Measurements from ENCODE around the gene NAALADL2. TPM values are rescaled to one million over a fixed set of nuclear protein-coding genes. Genes with fewer than 3 reads are reported as not detected.

The NAALADL2 gene
- polyA plus RNA-seq, 3 donors = not detected

DNA sequence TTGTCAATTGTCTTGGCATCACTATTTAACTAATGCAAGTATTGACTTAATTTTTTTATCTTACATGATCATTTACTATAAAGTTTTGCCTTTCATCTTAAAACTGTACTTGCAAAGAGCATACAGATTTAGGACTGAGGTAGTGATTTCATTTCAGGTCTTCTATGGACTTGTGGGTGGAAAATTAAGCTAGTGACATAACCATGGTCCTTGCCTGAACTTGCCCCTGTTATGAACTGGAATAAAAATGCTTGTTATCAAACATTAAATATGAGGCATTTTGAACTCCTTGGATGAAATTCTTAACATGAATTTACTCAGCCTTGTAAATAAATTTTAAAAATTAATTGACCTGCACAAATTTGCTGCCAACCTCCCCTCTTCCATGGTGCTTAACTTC is 712.0 kb downstream of the NAALADL2 start:
- Mint-ChIP-seq H3K36me3 (no peaks in the 10 kb centered on the region), H3K9me3 (peaks cover 0 to 10% (median 2%) of the 10 kb centered on the region in 7 donors), H3K27ac (no peak overlapping the region), H3K4me1 (no peaks in the 10 kb centered on the region), H3K4me3 (no peak overlapping the region), H3K27me3 (ENCODE audit: low read depth in 3 of 3) (no peaks in the 10 kb centered on the region)
- no peaks in the 10 kb centered on the region for H3K79me2 ChIP-seq (ENCODE audit: insufficient read depth, low read length)
- H3K9ac ChIP-seq (ENCODE audit: insufficient read depth, low read length, poor library complexity, severe bottlenecking) = no peak overlapping the region
- no peaks in the 10 kb centered on the region for H3K27me3 ChIP-seq (ENCODE audit: control insufficient read depth in 2 of 2, insufficient read depth in 2 of 2, low read length in 2 of 2)
- no peak overlapping the region for H3K4me3 ChIP-seq (replicated peaks in 1 of 3; ENCODE audit: low read depth in 2 of 3, low read length in 3 of 3)
- no peak overlapping the region for H2AFZ ChIP-seq (ENCODE audit: insufficient read depth, low read depth, low read length, poor library complexity, severe bottlenecking)
- no peaks in the 10 kb centered on the region for H3K4me1 ChIP-seq (ENCODE audit: control insufficient read depth in 1 of 2, insufficient read depth in 2 of 2, low read length in 2 of 2)
- intact Hi-C loops (cut with micrococcal nuclease) = no loop called here
- H4K20me1 ChIP-seq (ENCODE audit: insufficient read depth, low read length) = no peaks in the 10 kb centered on the region
- H3K9me3 ChIP-seq (replicated peaks in 1 of 2; ENCODE audit: control insufficient read depth in 1 of 2, insufficient read depth in 1 of 2, low read length in 2 of 2) = peaks cover 0 to 7% of the 10 kb centered on the region in 2 donors
- H3K27ac ChIP-seq (ENCODE audit: low read depth in 1 of 2, low read length in 2 of 2) = no peak overlapping the region
- DNase-seq = no peak
- H3K36me3 ChIP-seq (replicated peaks in 1 of 2; ENCODE audit: control insufficient read depth in 1 of 2, insufficient read depth in 2 of 2, low read length in 2 of 2) = no peaks in the 10 kb centered on the region
- H3K4me2 ChIP-seq (replicated peaks; ENCODE audit: extremely low read depth, low read length, poor library complexity, severe bottlenecking) = no peak overlapping the region
- TF ChIP-seq, protein P1, sequence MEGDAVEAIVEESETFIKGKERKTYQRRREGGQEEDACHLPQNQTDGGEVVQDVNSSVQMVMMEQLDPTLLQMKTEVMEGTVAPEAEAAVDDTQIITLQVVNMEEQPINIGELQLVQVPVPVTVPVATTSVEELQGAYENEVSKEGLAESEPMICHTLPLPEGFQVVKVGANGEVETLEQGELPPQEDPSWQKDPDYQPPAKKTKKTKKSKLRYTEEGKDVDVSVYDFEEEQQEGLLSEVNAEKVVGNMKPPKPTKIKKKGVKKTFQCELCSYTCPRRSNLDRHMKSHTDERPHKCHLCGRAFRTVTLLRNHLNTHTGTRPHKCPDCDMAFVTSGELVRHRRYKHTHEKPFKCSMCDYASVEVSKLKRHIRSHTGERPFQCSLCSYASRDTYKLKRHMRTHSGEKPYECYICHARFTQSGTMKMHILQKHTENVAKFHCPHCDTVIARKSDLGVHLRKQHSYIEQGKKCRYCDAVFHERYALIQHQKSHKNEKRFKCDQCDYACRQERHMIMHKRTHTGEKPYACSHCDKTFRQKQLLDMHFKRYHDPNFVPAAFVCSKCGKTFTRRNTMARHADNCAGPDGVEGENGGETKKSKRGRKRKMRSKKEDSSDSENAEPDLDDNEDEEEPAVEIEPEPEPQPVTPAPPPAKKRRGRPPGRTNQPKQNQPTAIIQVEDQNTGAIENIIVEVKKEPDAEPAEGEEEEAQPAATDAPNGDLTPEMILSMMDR (IDR thresholded peaks at IDR 0.05) = no peak

DNA sequence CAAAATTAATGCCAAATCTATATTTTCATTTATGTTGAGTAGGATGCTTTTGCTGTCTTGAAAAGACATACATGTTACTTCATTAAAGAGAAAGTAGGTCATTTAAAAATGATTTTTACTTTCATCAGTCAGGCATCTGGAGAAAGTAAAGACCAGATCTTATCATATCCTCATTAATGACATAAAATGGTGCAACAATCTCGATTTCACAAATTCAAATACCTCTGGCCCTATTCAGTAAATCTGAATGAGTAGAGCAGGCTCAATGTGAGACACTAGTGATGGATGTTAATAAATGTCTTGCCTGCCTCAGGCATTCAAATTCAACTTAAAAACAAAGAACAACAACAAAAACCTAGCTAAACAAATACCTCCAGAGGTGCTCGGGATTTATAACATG is 714.1 kb downstream of the NAALADL2 start:
- no peaks in the 10 kb centered on the region for H3K27me3 Mint-ChIP-seq (ENCODE audit: low read depth in 3 of 3)
- Histone ChIP-seq H3K27ac (ENCODE audit: low read depth in 1 of 2, low read length in 2 of 2) (no peak overlapping the region), H3K36me3 (replicated peaks in 1 of 2; ENCODE audit: control insufficient read depth in 1 of 2, insufficient read depth in 2 of 2, low read length in 2 of 2) (no peaks in the 10 kb centered on the region), H3K4me1 (ENCODE audit: control insufficient read depth in 1 of 2, insufficient read depth in 2 of 2, low read length in 2 of 2) (no peaks in the 10 kb centered on the region), H2AFZ (ENCODE audit: insufficient read depth, low read depth, low read length, poor library complexity, severe bottlenecking) (no peak overlapping the region), H3K79me2 (ENCODE audit: insufficient read depth, low read length) (no peaks in the 10 kb centered on the region), H3K27me3 (ENCODE audit: control insufficient read depth in 2 of 2, insufficient read depth in 2 of 2, low read length in 2 of 2) (no peaks in the 10 kb centered on the region), H4K20me1 (ENCODE audit: insufficient read depth, low read length) (no peaks in the 10 kb centered on the region), H3K9me3 (replicated peaks in 1 of 2; ENCODE audit: control insufficient read depth in 1 of 2, insufficient read depth in 1 of 2, low read length in 2 of 2) (peaks cover 0 to 6% of the 10 kb centered on the region in 2 donors), H3K4me2 (replicated peaks; ENCODE audit: extremely low read depth, low read length, poor library complexity, severe bottlenecking) (no peak overlapping the region), H3K9ac (ENCODE audit: insufficient read depth, low read length, poor library complexity, severe bottlenecking) (no peak overlapping the region), H3K4me3 (replicated peaks in 1 of 3; ENCODE audit: low read depth in 2 of 3, low read length in 3 of 3) (no peak overlapping the region)
- peaks cover 0 to 10% (median 3%) of the 10 kb centered on the region in 7 donors for H3K9me3 Mint-ChIP-seq
- no CpG with 5 or more reads among the region's 2 CpGs for WGBS (ENCODE audit: insufficient coverage)
- TF ChIP-seq, protein P1 (IDR thresholded peaks at IDR 0.05) = no peak
- intact Hi-C loops (cut with micrococcal nuclease) = no loop called here
- H3K4me1 Mint-ChIP-seq = no peaks in the 10 kb centered on the region
- DNase-seq = no peak
- H3K27ac Mint-ChIP-seq = no peak overlapping the region
- no peaks in the 10 kb centered on the region for H3K36me3 Mint-ChIP-seq
- H3K4me3 Mint-ChIP-seq = no peak overlapping the region

Data from CD14-positive monocyte (primary cell).